Upper lobe of left lung (tissue), 6 donors: Measurements from ENCODE around the gene MCHR2. TPM values are rescaled to one million over a fixed set of nuclear protein-coding genes. Genes with fewer than 3 reads are reported as not detected.

ENCODE experiments used
- ATAC-seq, 2 donors: fragments of 200-7000 bp; cut with Tn5 transposase; one replicate each; pipeline ENCODE4 v1.9.1; 2022; ENCODE audit warnings: mild to moderate bottlenecking in 2 of 2, moderate library complexity in 2 of 2; ENCODE audit not compliant: low FRiP score in 2 of 2
- DNase-seq, 2 donors: peaks; one replicate each; pipeline ENCODE4 v3.0.0-alpha.2; 2019 to 2020
- H3K27ac ChIP-seq, 4 donors: fragments of 200-600 bp; sonication (generic); one replicate each; pipeline ENCODE4 v1.5.1; 2016 to 2019
- H3K27me3 ChIP-seq, 4 donors: fragments of 200-600 bp; sonication (generic); one replicate each; pipeline ENCODE4 v1.5.1; 2017 to 2019
- H3K36me3 ChIP-seq, 4 donors: fragments of 200-600 bp; sonication (generic); one replicate each; pipeline ENCODE4 v1.5.1; 2016 to 2019
- H3K4me1 ChIP-seq, 4 donors: fragments of 200-600 bp; sonication (generic); one replicate each; pipeline ENCODE4 v1.5.1; 2018 to 2019
- H3K4me3 ChIP-seq, 4 donors: fragments of 200-600 bp; sonication (generic); one replicate each; pipeline ENCODE4 v1.5.1; 2017 to 2019; ENCODE audit warnings: mild to moderate bottlenecking in 2 of 4, moderate library complexity in 1 of 4
- H3K9me3 ChIP-seq, 4 donors: fragments of 200-600 bp; sonication (generic); one replicate each; pipeline ENCODE4 v1.5.1; 2018 to 2019
- CTCF ChIP-seq, 6 experiments: fragments of 450-650 bp in 4 of 6; fragments of 200-600 bp in 2 of 6; sonication (generic) in 2 of 6; IDR thresholded peaks; one replicate each; pipeline ENCODE4 v1.5.1; 2016 to 2019; ENCODE audit warnings: antibody characterized with exemption in 6 of 6
- EP300 ChIP-seq, 4 donors: sonication (generic); formaldehyde crosslinking; IDR thresholded peaks; one replicate each; pipeline ENCODE4 v1.5.1; 2017; ENCODE audit warnings: antibody characterized with exemption in 4 of 4, control low read depth in 2 of 4
- POLR2A ChIP-seq, 4 donors: fragments of 450-650 bp; IDR thresholded peaks; one replicate each; pipeline ENCODE4 v1.5.1; 2016 to 2017; ENCODE audit warnings: antibody characterized with exemption in 4 of 4, mild to moderate bottlenecking in 2 of 4
- POLR2AphosphoS5 ChIP-seq, 2 donors: sonication (generic); formaldehyde crosslinking; IDR thresholded peaks; one replicate each; pipeline ENCODE4 v1.5.1; 2017; ENCODE audit warnings: antibody characterized with exemption in 2 of 2
- WGBS, 2 donors: methylation state at CpG; one replicate each; pipeline ENCODE4 v1.1.5; 2017 to 2018; 5-methylcytosine and 5-hydroxymethylcytosine counted together
- total RNA-seq, 6 donors: library from RNA; depleted of rRNA in 4 of 6; stranded (reverse); fragments of >200 nt in 4 of 6; gene quantifications; one replicate each; pipeline versions ENCODE4 v1.1.0 to v1.2.1, GENCODE V29; 2016 to 2021
- donor health status: DM: no; HTN: no; CAD: no; lungs with moderate emphysema.
- donor health status: DM: no; HTN: yes; CAD: no; lungs with severe emphysema.

Gene MCHR2
- total RNA-seq, 6 donors from 2014 or later: not detected

- TF ChIP-seq CTCF (IDR thresholded peaks at IDR 0.05) (no peak), POLR2AphosphoS5 (IDR thresholded peaks at IDR 0.05) (no peak), POLR2A (IDR thresholded peaks at IDR 0.05) (no peak)
- WGBS, 2 donors: 86 to 93% methylated on average over 3 of the region's 3 CpGs
- no peaks in the 10 kb centered on the region for H3K9me3 ChIP-seq
- H3K4me1 ChIP-seq: peaks cover 0 to 10% (median 0%) of the 10 kb centered on the region in 4 donors
- H3K4me3 ChIP-seq: no peak overlapping the region
- DNase-seq: no peak
- peaks cover 0 to 9% (median 3%) of the 10 kb centered on the region in 4 donors for H3K27me3 ChIP-seq
- ATAC-seq: no peak
- no peaks in the 10 kb centered on the region for H3K36me3 ChIP-seq
- H3K27ac ChIP-seq: no peak overlapping the region
Measured at GRCh38 chr6:99991955-99992354, 2.1 kb downstream of the MCHR2 start.

- H3K27ac ChIP-seq: no peak overlapping the region
- ATAC-seq (no peak), DNase-seq (no peak)
- no peak overlapping the region for H3K4me3 ChIP-seq
- no peak for TF ChIP-seq POLR2A (IDR thresholded peaks at IDR 0.05)
- TF ChIP-seq EP300 (IDR thresholded peaks at IDR 0.05): no peak
- no peak for TF ChIP-seq CTCF (IDR thresholded peaks at IDR 0.05)
- TF ChIP-seq POLR2AphosphoS5 (IDR thresholded peaks at IDR 0.05): no peak
- no peaks in the 10 kb centered on the region for H3K36me3 ChIP-seq
- no peaks in the 10 kb centered on the region for H3K4me1 ChIP-seq
- H3K9me3 ChIP-seq: no peaks in the 10 kb centered on the region
- no peaks in the 10 kb centered on the region for H3K27me3 ChIP-seq
Measured at GRCh38 chr6:99980741-99981140, 13.3 kb downstream of the MCHR2 start.

GRCh38 chr6:99979953-99980352 lies 14.1 kb downstream of the MCHR2 start:
- Histone ChIP-seq H3K27ac (no peak overlapping the region), H3K4me1 (no peaks in the 10 kb centered on the region), H3K9me3 (peaks cover 0 to 3% (median 0%) of the 10 kb centered on the region in 4 donors), H3K27me3 (no peaks in the 10 kb centered on the region), H3K4me3 (no peak overlapping the region), H3K36me3 (no peaks in the 10 kb centered on the region)
- DNase-seq (no peak), ATAC-seq (no peak)
- no peak for TF ChIP-seq POLR2A (IDR thresholded peaks at IDR 0.05)
- no peak for TF ChIP-seq EP300 (IDR thresholded peaks at IDR 0.05)
- no peak for TF ChIP-seq CTCF (IDR thresholded peaks at IDR 0.05)
- no peak for TF ChIP-seq POLR2AphosphoS5 (IDR thresholded peaks at IDR 0.05)
- 54 to 65% methylated on average over 1 of the region's 1 CpG for WGBS, 2 donors

GRCh38 chr6:99967052-99967451 lies 27.0 kb downstream of the MCHR2 start:
- ATAC-seq (no peak), DNase-seq (no peak)
- H3K4me3 ChIP-seq: no peak overlapping the region
- no peaks in the 10 kb centered on the region for H3K9me3 ChIP-seq
- no peaks in the 10 kb centered on the region for H3K36me3 ChIP-seq
- no peak for TF ChIP-seq POLR2A (IDR thresholded peaks at IDR 0.05)
- TF ChIP-seq POLR2AphosphoS5 (IDR thresholded peaks at IDR 0.05): no peak
- no peak for TF ChIP-seq CTCF (IDR thresholded peaks at IDR 0.05)
- TF ChIP-seq EP300 (IDR thresholded peaks at IDR 0.05): no peak
- H3K27me3 ChIP-seq: no peaks in the 10 kb centered on the region
- no peaks in the 10 kb centered on the region for H3K4me1 ChIP-seq
- H3K27ac ChIP-seq: no peak overlapping the region

GRCh38 chr6:99960027-99960426 lies 34.0 kb downstream of the MCHR2 start:
- WGBS, 2 donors: 67 to 69% methylated on average over 1 of the region's 1 CpG
- Histone ChIP-seq H3K27ac (no peak overlapping the region), H3K36me3 (no peaks in the 10 kb centered on the region), H3K9me3 (peaks cover 6 to 23% (median 9%) of the 10 kb centered on the region in 4 donors), H3K4me1 (no peaks in the 10 kb centered on the region), H3K4me3 (no peak overlapping the region), H3K27me3 (no peaks in the 10 kb centered on the region)
- no peak for ATAC-seq
- no peak for TF ChIP-seq CTCF (IDR thresholded peaks at IDR 0.05)
- no peak for TF ChIP-seq EP300 (IDR thresholded peaks at IDR 0.05)
- no peak for TF ChIP-seq POLR2A (IDR thresholded peaks at IDR 0.05)
- TF ChIP-seq POLR2AphosphoS5 (IDR thresholded peaks at IDR 0.05): no peak
- DNase-seq: no peak
